HG03135 (cell line): ENCODE data around the gene DNAJB5.
A peak's percentile ranks its signal among the peaks of the same experiment; 100 is the strongest.
"Not testable (repeated sequence)": the region's sequence is repeated elsewhere in the genome, so short reads cannot be mapped to it uniquely, and the experiment has no call there.

Experiments used
- ATAC-seq: cut with Tn5 transposase; IDR thresholded peaks from one replicate; pipeline ENCODE4 v1.9.1; 2021; ENCODE audit warnings: mild to moderate bottlenecking, moderate library complexity; ENCODE audit not compliant: unreplicated experiment

Gene DNAJB5

GRCh38 chr9:34989003-34989945 lies at the start of gene DNAJB5:
TSS of gene DNAJB5 (plus strand) at chr9:34989745. CDS start at chr9:34990631, 886 bp downstream.
- ATAC-seq: peak; percentile 92

- ATAC-seq: not testable (repeated sequence)
Measured at GRCh38 chr9:34939989-34940388, 49.6 kb upstream of the DNAJB5 start.

- no peak for ATAC-seq
Measured at GRCh38 chr9:34948451-34948850, 41.1 kb upstream of the DNAJB5 start.

GRCh38 chr9:34954225-34954624 lies 35.3 kb upstream of the DNAJB5 start:
- ATAC-seq: no peak

- ATAC-seq: not testable (repeated sequence)
Measured at GRCh38 chr9:34956066-34956465, 33.5 kb upstream of the DNAJB5 start.

- no peak for ATAC-seq
Measured at GRCh38 chr9:34956648-34957047, 32.9 kb upstream of the DNAJB5 start.

- ATAC-seq: no peak
Measured at GRCh38 chr9:34957492-34958410, 31.8 kb upstream of the DNAJB5 start, which contains the start of gene PHF24. TSS of gene PHF24 (plus strand) at chr9:34958285. CDS start at chr9:34971299, 13,014 bp downstream.

GRCh38 chr9:34958411-34958982 lies 31.0 kb upstream of the DNAJB5 start:
- ATAC-seq: no peak

- no peak for ATAC-seq
Measured at GRCh38 chr9:34959461-34959860, 30.1 kb upstream of the DNAJB5 start.

GRCh38 chr9:34961574-34962490 lies 27.7 kb upstream of the DNAJB5 start:
- no peak for ATAC-seq

- no peak for ATAC-seq
Measured at GRCh38 chr9:34962546-34962945, 27.0 kb upstream of the DNAJB5 start.

- no peak for ATAC-seq
Measured at GRCh38 chr9:34963552-34963951, 26.0 kb upstream of the DNAJB5 start.

GRCh38 chr9:34964458-34964857 lies 25.1 kb upstream of the DNAJB5 start:
- ATAC-seq: no peak

GRCh38 chr9:34971146-34971811 lies 18.3 kb upstream of the DNAJB5 start:
- no peak for ATAC-seq

GRCh38 chr9:34974664-34975063 lies 14.9 kb upstream of the DNAJB5 start:
- ATAC-seq: no peak

GRCh38 chr9:34976441-34976840 lies 13.1 kb upstream of the DNAJB5 start:
- ATAC-seq: no peak

- no peak for ATAC-seq
Measured at GRCh38 chr9:34976992-34977391, 12.6 kb upstream of the DNAJB5 start.

GRCh38 chr9:34980181-34980761 lies 9.3 kb upstream of the DNAJB5 start:
- ATAC-seq: no peak

GRCh38 chr9:34982361-34982760 lies 7.2 kb upstream of the DNAJB5 start:
- ATAC-seq: no peak
